Testis (tissue), 2 donors: ENCODE measurements around the gene SIMC1.
"Not testable (repeated sequence)": the region's sequence is repeated elsewhere in the genome, so short reads cannot be mapped to it uniquely, and the experiment has no call there.

Experiments used
- POLR2A ChIP-seq: fragments of 450-650 bp; IDR thresholded peaks from one replicate; pipeline ENCODE4 v1.6.1; 2017; ENCODE audit warnings: antibody characterized with exemption, mild to moderate bottlenecking, moderate library complexity
- TF ChIP-seq, protein P1 (sequence below), 3 experiments: fragments of 450-650 bp in 2 of 3; fragments of 200-600 bp in 1 of 3; sonication (generic) in 1 of 3; IDR thresholded peaks; one replicate each; pipeline ENCODE4 v1.5.1; 2016 to 2019; ENCODE audit warnings: antibody characterized with exemption in 3 of 3, mild to moderate bottlenecking in 2 of 3, moderate library complexity in 1 of 3

DNA sequence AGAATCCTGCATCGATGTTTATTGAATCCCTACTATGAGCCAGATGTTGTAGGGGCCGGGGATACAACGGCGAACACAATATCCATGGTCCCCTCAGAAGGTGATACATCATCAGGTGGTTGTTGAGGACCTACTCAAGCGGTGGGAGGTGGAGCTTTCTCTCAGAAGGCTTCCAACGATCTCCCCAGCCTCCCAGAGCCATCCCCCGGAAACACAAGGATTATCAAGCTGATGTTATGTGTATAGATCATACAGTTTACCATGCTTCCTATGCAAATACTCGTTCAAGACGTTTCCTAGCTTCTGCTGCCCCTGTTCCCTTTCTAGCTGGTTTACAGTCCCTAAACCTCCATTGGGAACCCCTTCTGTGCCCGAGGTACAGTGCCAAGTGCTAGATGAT lies 1.1 kb downstream of the SIMC1 start:
- TF ChIP-seq, protein P1, sequence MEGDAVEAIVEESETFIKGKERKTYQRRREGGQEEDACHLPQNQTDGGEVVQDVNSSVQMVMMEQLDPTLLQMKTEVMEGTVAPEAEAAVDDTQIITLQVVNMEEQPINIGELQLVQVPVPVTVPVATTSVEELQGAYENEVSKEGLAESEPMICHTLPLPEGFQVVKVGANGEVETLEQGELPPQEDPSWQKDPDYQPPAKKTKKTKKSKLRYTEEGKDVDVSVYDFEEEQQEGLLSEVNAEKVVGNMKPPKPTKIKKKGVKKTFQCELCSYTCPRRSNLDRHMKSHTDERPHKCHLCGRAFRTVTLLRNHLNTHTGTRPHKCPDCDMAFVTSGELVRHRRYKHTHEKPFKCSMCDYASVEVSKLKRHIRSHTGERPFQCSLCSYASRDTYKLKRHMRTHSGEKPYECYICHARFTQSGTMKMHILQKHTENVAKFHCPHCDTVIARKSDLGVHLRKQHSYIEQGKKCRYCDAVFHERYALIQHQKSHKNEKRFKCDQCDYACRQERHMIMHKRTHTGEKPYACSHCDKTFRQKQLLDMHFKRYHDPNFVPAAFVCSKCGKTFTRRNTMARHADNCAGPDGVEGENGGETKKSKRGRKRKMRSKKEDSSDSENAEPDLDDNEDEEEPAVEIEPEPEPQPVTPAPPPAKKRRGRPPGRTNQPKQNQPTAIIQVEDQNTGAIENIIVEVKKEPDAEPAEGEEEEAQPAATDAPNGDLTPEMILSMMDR (IDR thresholded peaks at IDR 0.05) = not testable (repeated sequence)
- not testable (repeated sequence) for TF ChIP-seq POLR2A
